NCI-H1694 treated with DMSO at 0.1 percent for 48 hours (cell line): ENCODE results near the gene TBC1D2.
"Not testable (repeated sequence)": the region's sequence is repeated elsewhere in the genome, so short reads cannot be mapped to it uniquely, and the experiment has no call there.

Experiments used
- DNase-seq: peaks from one replicate; lab custom pipeline; 2025; lab: John Stamatoyannopoulos, UW

TBC1D2 gene

DNA sequence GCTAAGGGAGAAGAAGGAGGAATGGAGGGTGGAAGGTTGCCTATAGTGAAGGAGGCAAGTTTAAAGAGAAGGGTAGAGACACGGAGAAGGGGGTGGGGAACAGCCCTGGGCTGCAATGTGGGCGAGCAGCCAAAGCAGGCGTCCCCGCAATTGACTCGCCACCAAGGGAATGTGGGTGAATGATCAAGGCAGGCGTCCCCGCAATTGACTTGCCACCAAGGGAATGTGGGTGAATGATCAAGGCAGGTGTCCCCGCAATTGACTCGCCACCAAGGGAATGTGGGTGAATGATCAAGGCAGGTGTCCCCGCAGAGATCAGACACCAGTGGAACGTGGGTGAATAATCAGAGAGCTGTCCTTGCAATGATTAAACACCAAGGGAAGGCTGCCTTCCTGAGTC, 14.8 kb upstream of the TBC1D2 start:
- DNase-seq, result not testable (repeated sequence)

DNA sequence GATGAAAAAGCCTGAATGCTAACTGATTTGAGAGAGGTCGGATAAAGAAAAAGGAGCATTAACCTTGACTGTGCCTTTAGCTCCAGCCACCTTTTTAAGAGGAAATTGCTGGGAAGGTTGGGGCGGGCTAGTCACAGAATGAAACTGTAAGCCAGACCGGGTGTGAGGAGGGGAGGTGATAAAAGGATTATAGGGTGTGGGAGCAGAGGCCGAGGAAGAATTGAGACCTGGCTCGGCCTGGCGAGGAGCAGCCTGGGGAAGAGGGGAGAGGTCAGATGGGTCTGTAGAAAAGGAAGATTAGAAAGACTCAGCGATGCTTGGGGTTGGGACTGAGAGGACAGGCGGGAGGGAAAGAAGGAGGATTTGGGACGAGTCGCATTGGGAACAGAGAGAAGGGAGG, 14.2 kb upstream of the TBC1D2 start:
- not testable (repeated sequence) for DNase-seq

DNA sequence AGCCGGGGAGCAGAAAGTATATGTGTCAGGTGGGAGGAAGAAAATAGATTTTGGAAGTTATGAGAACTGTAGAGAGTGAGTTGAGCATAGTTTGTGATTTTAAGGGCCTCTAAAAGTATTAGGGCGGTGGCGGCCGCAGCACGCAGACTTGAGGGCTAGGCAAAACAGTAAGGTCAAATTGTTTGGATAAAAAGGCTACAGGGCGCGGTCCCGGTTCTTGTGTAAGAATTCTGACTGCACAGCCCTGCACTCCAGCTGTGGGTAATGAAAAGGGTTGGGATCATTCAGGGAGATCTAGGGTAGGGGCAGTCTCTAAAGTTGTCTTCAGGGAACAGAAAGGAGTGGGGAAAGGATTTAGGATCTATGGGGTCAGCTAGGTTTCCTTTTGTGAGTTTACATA, 12.1 kb upstream of the TBC1D2 start:
- DNase-seq, result not testable (repeated sequence)

- DNase-seq, result no peak
These were observed 9.1 kb upstream of the TBC1D2 start for GRCh38 chr9:98264516-98264915.

DNA sequence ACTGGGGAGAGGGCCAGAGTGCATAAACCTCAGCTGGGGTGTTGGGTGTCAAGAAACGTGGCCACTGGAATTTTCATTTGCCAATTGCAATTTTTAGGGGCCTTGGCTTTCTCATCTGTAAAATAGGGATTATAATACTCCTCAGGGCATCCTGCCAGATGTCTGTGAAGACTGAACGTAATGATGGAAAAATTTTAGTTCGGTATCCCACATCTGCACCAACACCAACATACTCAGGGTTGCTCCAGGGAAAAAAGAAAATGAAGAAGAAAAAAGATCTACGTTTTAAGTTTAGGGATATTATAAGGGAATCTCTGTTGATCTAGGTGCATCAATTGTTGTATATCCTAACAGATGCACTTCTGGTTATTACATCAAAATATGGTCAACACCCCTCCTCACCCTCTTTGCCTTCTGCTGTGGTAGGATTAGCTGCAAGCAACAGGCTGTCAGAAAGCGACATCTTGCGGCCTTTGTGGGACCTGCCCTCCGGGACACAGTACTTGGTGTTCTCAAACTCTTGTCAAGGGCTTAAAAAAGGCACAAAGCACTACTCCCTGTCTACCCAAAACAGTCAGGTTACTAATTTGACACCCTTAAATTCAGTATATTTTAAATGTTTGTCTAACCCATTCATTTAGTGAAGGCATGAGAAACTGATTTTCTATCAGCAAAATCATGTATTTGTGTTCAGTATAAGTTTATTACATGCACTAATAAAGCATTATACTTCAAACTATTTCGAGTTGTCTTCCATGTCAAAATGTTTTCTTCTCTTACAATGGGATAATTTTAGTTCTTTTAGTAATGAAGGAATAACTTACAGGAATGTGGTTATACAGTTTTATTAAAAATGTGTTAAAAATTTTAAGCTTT, 8.3 kb upstream of the TBC1D2 start:
- peak; percentile 75 for DNase-seq

DNA sequence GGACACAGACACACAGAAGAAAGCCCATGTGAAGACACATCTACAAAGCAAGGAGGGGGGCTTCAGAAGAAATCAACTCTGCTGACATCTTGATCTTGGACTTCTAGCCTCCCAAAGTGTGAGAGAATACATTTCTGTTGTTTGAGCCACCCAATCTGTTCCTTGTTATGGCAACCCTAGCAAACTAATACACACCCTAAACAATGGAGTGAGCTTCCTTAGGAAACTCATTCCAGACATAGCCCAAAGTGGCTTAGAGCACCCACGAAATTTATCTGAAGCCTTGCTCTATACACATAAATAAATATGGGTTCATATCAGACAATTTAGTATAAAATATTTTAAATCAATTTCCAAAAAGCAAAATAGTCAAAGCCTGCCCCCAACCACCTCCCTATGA, 7.6 kb upstream of the TBC1D2 start:
- no peak for DNase-seq

- DNase-seq, result no peak
These were observed 6.6 kb upstream of the TBC1D2 start for GRCh38 chr9:98262056-98262455.

- no peak for DNase-seq
These were observed 5.2 kb upstream of the TBC1D2 start for GRCh38 chr9:98260635-98261034.

GRCh38 chr9:98259791-98260190, 4.3 kb upstream of the TBC1D2 start:
- DNase-seq, result no peak

DNA sequence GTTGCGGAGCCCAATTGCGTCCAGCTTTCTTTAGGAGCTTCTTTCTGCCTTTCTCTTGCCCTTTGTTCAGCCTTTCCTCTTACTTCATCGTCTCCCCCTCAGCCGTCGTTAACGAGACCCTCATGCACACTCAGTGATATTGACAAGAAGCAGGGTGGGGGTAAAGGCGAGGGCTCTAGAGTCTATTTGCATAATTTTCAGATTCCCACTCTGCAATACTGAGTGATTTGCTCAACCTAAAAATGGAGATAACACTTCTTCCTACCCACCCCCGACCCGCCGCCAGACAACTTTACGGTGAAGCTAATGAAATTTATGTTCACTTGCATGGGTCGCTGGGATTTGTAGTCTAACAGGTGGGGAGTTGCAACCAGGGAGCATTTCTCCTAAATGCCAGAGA, 1.3 kb upstream of the TBC1D2 start:
- peak; percentile 35 for DNase-seq

GRCh38 chr9:98255061-98255577, 330 bp downstream of the TBC1D2 start:
- DNase-seq, result no peak

- DNase-seq, result no peak
These were observed 1.0 kb downstream of the TBC1D2 start for GRCh38 chr9:98254228-98255060.

GRCh38 chr9:98253565-98253964, 1.9 kb downstream of the TBC1D2 start:
- DNase-seq, result no peak

- no peak for DNase-seq
These were observed 3.9 kb downstream of the TBC1D2 start for GRCh38 chr9:98251551-98251950.

DNA sequence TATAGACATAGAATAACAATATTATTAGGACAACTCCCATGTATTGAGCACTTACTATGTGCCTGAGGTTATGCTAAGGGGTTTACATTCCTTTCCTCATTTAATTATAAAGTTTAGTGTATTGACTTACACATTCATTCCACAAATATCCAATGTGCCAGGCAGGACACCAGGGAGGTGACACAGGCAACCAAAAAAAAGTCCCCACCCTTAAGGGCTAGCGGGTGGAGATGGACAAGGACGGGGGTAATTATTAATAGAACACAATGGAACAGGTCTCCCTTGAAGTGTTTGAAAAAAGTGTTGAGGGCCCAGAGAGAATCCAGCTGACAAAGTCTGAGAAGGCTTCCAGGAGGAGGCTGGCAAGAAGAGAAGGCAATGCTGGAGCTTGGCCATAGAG, 5.7 kb downstream of the TBC1D2 start:
- no peak for DNase-seq

DNA sequence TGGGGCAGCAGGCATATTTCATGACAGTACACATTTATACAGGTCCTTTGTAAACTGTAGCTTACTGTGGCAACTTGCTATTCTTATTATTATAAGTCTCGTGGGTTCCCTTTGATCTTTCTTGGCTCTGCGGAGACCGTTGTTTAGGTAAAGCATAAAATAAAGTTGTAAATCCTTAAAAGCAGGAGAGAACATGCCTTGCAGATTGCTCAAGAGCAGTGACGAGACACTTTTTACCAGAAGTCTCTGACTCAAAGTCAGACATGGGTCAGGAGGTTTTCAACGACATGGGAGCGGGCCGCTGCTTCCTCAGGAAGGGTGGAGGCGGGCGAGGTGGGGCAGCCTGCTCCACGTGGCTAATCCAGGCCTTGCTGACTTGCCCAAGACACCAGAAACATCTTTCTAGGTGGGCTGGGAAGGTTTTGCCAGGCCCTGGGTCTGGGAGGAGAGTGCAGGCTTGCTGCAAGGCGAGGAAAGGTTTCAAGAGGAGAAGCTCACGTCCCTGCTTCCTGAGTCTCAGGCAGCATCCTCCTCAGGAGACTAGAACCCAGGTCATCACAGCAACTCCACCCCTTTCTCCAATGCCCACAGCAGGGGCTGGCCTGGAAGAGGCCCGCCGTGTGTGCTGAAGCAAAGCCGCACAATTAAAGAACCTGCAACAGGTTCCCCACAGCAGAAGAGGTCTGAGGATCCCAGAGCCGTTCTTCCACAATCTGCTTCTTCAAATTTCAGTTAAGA, 6.5 kb downstream of the TBC1D2 start:
- no peak for DNase-seq

DNA sequence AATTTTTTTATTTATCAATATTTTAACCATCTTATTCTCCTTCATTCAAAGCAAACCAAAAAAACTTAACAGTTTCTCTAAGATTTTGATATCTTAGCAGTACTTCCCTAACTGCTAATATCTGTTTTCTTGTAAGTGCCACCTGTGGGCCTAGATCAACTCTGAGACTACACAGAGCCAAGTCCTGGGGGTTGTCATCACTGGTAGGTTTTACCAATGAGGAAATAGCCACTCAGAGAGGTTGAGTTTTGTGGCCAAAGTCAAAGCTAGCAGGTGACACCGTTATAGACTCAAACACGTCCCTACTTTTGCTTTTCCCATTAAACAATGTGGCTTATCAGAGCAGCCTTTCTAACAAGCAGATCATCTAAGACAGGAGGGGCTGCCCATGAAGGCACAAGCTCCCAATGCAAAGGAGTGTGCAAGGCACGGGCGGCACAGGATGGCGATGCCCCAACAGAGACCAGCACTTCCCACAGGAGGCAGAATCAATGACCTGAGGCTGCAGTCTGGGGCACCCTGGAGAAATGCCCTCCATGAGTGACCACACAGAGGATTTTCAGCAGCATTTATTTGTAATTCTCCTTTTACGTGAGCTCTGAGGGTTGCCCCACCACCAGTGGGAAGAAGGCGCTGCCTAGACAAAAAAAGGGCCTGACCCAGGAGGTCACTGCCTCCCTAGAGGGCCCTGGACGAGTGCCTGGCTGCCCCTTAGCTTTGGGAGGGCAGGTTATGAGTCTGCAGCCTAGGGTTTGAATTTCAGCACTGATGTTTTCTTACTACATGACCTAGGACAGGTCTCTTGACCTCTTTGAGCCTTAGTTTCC, 7.4 kb downstream of the TBC1D2 start:
- DNase-seq, result no peak

DNA sequence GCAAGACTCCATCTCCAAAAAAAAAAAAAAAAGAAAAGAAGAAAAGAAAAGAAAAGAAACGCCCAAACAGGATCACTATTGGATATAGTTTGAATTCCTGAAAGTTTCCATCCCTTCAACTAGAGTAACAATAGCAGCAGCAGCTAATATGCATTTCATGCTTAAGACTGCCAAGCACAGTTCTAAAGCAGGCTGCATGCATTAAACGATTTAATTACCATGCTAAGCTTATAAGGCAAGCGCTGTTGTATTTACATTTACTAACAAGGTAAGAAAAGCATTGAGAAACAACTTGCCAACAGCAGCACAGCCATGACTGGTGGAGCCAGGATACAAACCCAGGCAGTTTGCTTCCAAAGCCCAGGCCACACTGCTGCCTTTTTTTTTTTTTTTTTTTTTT, 13.0 kb downstream of the TBC1D2 start:
- DNase-seq, result no peak

DNA sequence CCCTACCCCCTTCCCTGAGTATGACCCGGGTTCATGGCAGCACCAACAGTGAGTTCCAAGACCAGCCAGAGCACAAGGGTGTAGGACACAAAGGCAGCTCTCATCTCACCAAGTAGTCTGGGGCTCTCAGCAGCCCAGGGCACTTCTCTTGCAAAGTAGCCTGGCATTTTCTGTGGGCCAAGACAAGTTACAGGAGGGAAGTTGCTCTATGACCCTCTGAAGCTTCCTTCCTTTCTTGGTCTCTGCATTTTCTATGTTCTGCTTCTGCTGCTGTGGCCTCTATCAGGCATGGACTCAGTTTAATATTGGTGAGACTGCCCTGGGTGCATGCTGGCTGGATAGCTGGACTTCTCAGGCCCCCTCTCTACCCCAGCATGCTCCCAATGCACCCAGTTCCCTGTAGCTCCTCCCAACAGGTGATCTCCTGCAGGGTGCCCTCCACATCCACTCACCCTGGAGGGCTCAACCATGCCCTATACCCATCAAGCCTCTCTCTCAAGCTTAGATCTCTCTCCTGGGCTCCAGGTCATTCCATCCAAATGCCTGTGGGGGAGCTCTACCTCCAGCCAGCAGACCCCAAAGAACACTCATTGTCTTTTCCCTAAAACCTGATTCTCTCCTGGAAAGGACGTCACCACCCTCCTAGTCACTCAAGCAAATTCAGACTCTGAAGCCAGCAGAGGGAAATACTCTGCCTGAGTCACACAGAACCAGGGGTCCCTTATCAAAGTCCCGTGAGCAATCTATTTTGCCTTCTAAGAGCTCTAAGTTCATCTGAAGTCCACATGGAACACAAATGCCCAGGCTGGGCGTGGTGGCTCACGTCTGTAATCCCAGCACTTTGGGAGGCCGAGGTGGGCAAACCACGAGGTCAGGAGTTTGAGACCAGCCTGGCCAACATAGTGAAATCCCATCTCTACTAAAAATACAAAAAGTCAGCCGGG, 13.8 kb downstream of the TBC1D2 start:
- no peak for DNase-seq

DNA sequence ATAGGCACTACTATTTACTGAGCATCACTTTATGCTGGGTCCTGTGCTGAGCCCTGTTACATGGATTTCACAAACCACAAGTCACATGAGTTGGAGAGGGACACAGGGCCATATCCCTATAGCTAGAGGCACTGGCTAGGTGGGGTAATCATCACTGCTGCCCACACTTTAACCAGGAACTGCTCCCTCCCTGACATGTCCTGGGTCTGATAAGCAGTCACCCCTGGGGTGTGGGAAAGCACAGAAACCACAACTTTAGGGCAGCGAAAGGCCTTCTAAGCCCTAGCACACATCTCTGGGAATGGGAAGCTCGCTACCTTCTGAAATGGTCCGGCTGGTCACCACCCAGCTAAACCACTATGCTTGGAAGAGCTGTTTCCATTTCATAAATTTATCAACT, 15.0 kb downstream of the TBC1D2 start:
- no peak for DNase-seq
